H9 (cell line): ENCODE measurements around the gene FEZF2. TPM values are rescaled to one million over a fixed set of nuclear protein-coding genes. Genes with fewer than 3 reads are reported as not detected.
A peak's percentile ranks its signal among the peaks of the same experiment; 100 is the strongest.

Source experiments
- DNase-seq: peaks from one replicate; pipeline ENCODE4 v3.0.0-alpha.2; 2017
- H2AFZ ChIP-seq: one replicate; pipeline ENCODE4 v1.6.1; 2013; ENCODE audit warnings: mild to moderate bottlenecking, low read length, control low read depth, moderate library complexity
- H2AK5ac ChIP-seq: 2 replicates; pipeline ENCODE4 v1.6.1; 2013; ENCODE audit warnings: low read length, control low read depth, mixed read lengths; ENCODE audit not compliant: insufficient read length
- H2BK120ac ChIP-seq: one replicate; pipeline ENCODE4 v1.6.1; 2013; ENCODE audit warnings: low read depth, mild to moderate bottlenecking, low read length, control low read depth, inconsistent platforms; ENCODE audit not compliant: poor library complexity, severe bottlenecking
- H2BK12ac ChIP-seq: 2 replicates; pipeline ENCODE4 v1.6.1; 2013; ENCODE audit warnings: low read length, control low read depth, mixed read lengths, low read depth; ENCODE audit not compliant: insufficient read length
- H2BK15ac ChIP-seq: 2 replicates; pipeline ENCODE4 v1.6.1; 2013; ENCODE audit warnings: low read depth, low read length, control low read depth
- H2BK20ac ChIP-seq: one replicate; pipeline ENCODE4 v1.6.1; 2013; ENCODE audit warnings: low read depth, mild to moderate bottlenecking, low read length, control low read depth, inconsistent platforms; ENCODE audit not compliant: poor library complexity, severe bottlenecking
- H2BK5ac ChIP-seq: 2 replicates; pipeline ENCODE4 v1.6.1; 2013; ENCODE audit warnings: low read length, control low read depth, mixed read lengths; ENCODE audit not compliant: insufficient read length
- H3K14ac ChIP-seq: 2 replicates; pipeline ENCODE4 v1.6.1; 2013; ENCODE audit warnings: low read length, control low read depth; ENCODE audit not compliant: insufficient read depth
- H3K18ac ChIP-seq: 2 replicates; pipeline ENCODE4 v1.6.1; 2013; ENCODE audit warnings: low read depth, mild to moderate bottlenecking, mixed read lengths, low read length, control low read depth; ENCODE audit not compliant: insufficient read length
- H3K23ac ChIP-seq: 2 replicates; pipeline ENCODE4 v1.6.1; 2013; ENCODE audit warnings: low read length, control low read depth, mixed read lengths, low read depth; ENCODE audit not compliant: insufficient read length
- H3K23me2 ChIP-seq: 2 replicates; pipeline ENCODE4 v1.6.1; 2013; ENCODE audit warnings: low read depth, mild to moderate bottlenecking, mixed read lengths, low read length, control low read depth; ENCODE audit not compliant: insufficient read length, poor library complexity, severe bottlenecking
- H3K27ac ChIP-seq: 2 replicates; pipeline ENCODE4 v1.5.1; 2013; ENCODE audit warnings: low read length, control low read depth, mixed read lengths, low read depth; ENCODE audit not compliant: insufficient read length
- H3K27me3 ChIP-seq: 2 replicates; pipeline ENCODE4 v1.6.1; 2013; ENCODE audit warnings: low read length, control low read depth, inconsistent platforms; ENCODE audit not compliant: insufficient read depth
- H3K4ac ChIP-seq: 2 replicates; pipeline ENCODE4 v1.6.1; 2013; ENCODE audit warnings: low read depth, mild to moderate bottlenecking, control low read depth, inconsistent platforms, low read length, moderate library complexity
- H3K4me1 ChIP-seq: 2 replicates; pipeline ENCODE4 v1.6.1; 2013; ENCODE audit warnings: low read length, control low read depth, inconsistent platforms; ENCODE audit not compliant: insufficient read depth
- H3K4me2 ChIP-seq: 2 replicates; pipeline ENCODE4 v1.6.1; 2013; ENCODE audit warnings: low read length, control low read depth, mixed read lengths; ENCODE audit not compliant: insufficient read length, insufficient read depth
- H3K56ac ChIP-seq: 2 replicates; pipeline ENCODE4 v1.6.1; 2013; ENCODE audit warnings: low read depth, mild to moderate bottlenecking, mixed read lengths, low read length, control low read depth; ENCODE audit not compliant: insufficient read length
- H3K79me1 ChIP-seq: 2 replicates; pipeline ENCODE4 v1.6.1; 2013; ENCODE audit warnings: low read depth, mild to moderate bottlenecking, moderate library complexity, low read length, control low read depth, inconsistent platforms; ENCODE audit not compliant: insufficient read depth, poor library complexity, severe bottlenecking
- H3K79me2 ChIP-seq: 2 replicates; pipeline ENCODE4 v1.6.1; 2013; ENCODE audit warnings: low read length, control low read depth, inconsistent platforms; ENCODE audit not compliant: insufficient read depth
- H3K9ac ChIP-seq: 2 replicates; pipeline ENCODE4 v1.6.1; 2013; ENCODE audit warnings: low read length, control low read depth, mixed read lengths; ENCODE audit not compliant: insufficient read length; ENCODE audit errors: extremely low read depth
- H3K9me3 ChIP-seq: one replicate; pipeline ENCODE4 v1.6.1; 2013; ENCODE audit warnings: low read depth, low read length, inconsistent platforms; ENCODE audit not compliant: control insufficient read depth
- H3T11ph ChIP-seq: one replicate; pipeline ENCODE4 v1.6.1; 2013; ENCODE audit warnings: mild to moderate bottlenecking, low read length, control low read depth, inconsistent platforms
- H4K20me1 ChIP-seq: one replicate; pipeline ENCODE4 v1.6.1; 2013; ENCODE audit not compliant: control insufficient read depth, insufficient read length, insufficient read depth
- H4K5ac ChIP-seq: 2 replicates; pipeline ENCODE4 v1.6.1; 2013; ENCODE audit warnings: low read depth, mild to moderate bottlenecking, mixed read lengths, low read length, control low read depth; ENCODE audit not compliant: insufficient read length
- H4K8ac ChIP-seq: replicated peaks from 2 replicates; pipeline ENCODE4 v1.6.1; 2013; ENCODE audit warnings: low read length, control low read depth, mixed read lengths, low read depth; ENCODE audit not compliant: insufficient read length
- H4K91ac ChIP-seq: 2 replicates; pipeline ENCODE4 v1.6.1; 2013; ENCODE audit warnings: low read depth, mild to moderate bottlenecking, moderate library complexity, mixed read lengths, low read length, control low read depth; ENCODE audit not compliant: insufficient read length
- H3K27ac Mint-ChIP-seq, 3 experiments: 2 replicates in 2 of 3; 3 replicates in 1 of 3; pipeline ENCODE4 v1.8.0; 2020 to 2021; ENCODE audit warnings: mixed read lengths in 3 of 3, mild to moderate bottlenecking in 1 of 3, moderate library complexity in 1 of 3
- H3K27me3 Mint-ChIP-seq: 2 replicates; pipeline ENCODE4 v1.8.0; 2021; ENCODE audit warnings: low read depth, mild to moderate bottlenecking, moderate library complexity, mixed read lengths
- H3K36me3 Mint-ChIP-seq, 3 experiments: 2 replicates in 2 of 3; 3 replicates in 1 of 3; pipeline ENCODE4 v1.8.0; 2020 to 2021; ENCODE audit warnings: low read depth in 3 of 3, mixed read lengths in 3 of 3; ENCODE audit not compliant: insufficient read depth in 1 of 3
- H3K4me1 Mint-ChIP-seq, 2 experiments: 2 replicates each; pipeline ENCODE4 v1.8.0; 2020; ENCODE audit warnings: mixed read lengths in 2 of 2
- H3K4me3 Mint-ChIP-seq, 2 experiments: 2 replicates in 1 of 2; 3 replicates in 1 of 2; pipeline ENCODE4 v1.8.0; 2020 to 2021; ENCODE audit warnings: mild to moderate bottlenecking in 2 of 2, mixed read lengths in 2 of 2, moderate library complexity in 1 of 2
- H3K9me3 Mint-ChIP-seq, 2 experiments: 2 replicates in 1 of 2; 3 replicates in 1 of 2; pipeline ENCODE4 v1.8.0; 2020; ENCODE audit warnings: mild to moderate bottlenecking in 2 of 2, mixed read lengths in 2 of 2, moderate library complexity in 1 of 2
- WGBS: extraction: QIAGEN DNeasy Blood & Tissue Kit; methylation state at CpG from one replicate; pipeline ENCODE4 v1.1.7; 2013; ENCODE audit warnings: missing lambda C conversion rate, low lambda C conversion rate, mixed read lengths; ENCODE audit not compliant: insufficient read length; ENCODE audit errors: extremely low coverage; 5-methylcytosine and 5-hydroxymethylcytosine counted together
- total RNA-seq: library from RNA; stranded (reverse); gene quantifications from 2 replicates; pipeline ENCODE4 v1.2.1, GENCODE V29; 2021
- TF ChIP-seq, protein P1 (sequence below): fragments of 200-600 bp; sonication (generic); conservative IDR thresholded peaks from 3 replicates; pipeline ENCODE4 v1.8.0; 2021; ENCODE audit warnings: antibody characterized with exemption, mild to moderate bottlenecking

Gene FEZF2
- total RNA-seq, 1 experiment from 2014 or later, result 0.11 TPM

GRCh38 chr3:62332835-62333244 lies 40.5 kb downstream of the FEZF2 start:
- no peak overlapping the region for H2AFZ ChIP-seq
- H2BK120ac ChIP-seq, result no peak overlapping the region
- H4K91ac ChIP-seq, result no peak overlapping the region
- H3K4ac ChIP-seq, result no peak overlapping the region
- no peak overlapping the region for H3K9ac ChIP-seq
- no peaks in the 10 kb centered on the region for H3K27me3 ChIP-seq
- no peak overlapping the region for H2AK5ac ChIP-seq
- no peak overlapping the region for H3K23ac ChIP-seq
- H3K4me1 Mint-ChIP-seq, result peaks cover 8 to 17% of the 10 kb centered on the region in 2 experiments
- TF ChIP-seq, protein P1, sequence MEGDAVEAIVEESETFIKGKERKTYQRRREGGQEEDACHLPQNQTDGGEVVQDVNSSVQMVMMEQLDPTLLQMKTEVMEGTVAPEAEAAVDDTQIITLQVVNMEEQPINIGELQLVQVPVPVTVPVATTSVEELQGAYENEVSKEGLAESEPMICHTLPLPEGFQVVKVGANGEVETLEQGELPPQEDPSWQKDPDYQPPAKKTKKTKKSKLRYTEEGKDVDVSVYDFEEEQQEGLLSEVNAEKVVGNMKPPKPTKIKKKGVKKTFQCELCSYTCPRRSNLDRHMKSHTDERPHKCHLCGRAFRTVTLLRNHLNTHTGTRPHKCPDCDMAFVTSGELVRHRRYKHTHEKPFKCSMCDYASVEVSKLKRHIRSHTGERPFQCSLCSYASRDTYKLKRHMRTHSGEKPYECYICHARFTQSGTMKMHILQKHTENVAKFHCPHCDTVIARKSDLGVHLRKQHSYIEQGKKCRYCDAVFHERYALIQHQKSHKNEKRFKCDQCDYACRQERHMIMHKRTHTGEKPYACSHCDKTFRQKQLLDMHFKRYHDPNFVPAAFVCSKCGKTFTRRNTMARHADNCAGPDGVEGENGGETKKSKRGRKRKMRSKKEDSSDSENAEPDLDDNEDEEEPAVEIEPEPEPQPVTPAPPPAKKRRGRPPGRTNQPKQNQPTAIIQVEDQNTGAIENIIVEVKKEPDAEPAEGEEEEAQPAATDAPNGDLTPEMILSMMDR, result peak; percentile 84
- H3K79me2 ChIP-seq, result no peaks in the 10 kb centered on the region
- no peak overlapping the region for H4K5ac ChIP-seq
- H3K4me1 ChIP-seq, result no peaks in the 10 kb centered on the region
- H3K27ac Mint-ChIP-seq, result no peak overlapping the region
- no peak overlapping the region for H3K4me2 ChIP-seq
- H3K14ac ChIP-seq, result no peak overlapping the region
- no peak overlapping the region for H4K8ac ChIP-seq
- H3K4me3 Mint-ChIP-seq, result no peak overlapping the region
- H3K79me1 ChIP-seq, result no peaks in the 10 kb centered on the region
- H3T11ph ChIP-seq, result no peak overlapping the region
- DNase-seq, result no peak
- H3K36me3 Mint-ChIP-seq, result no peaks in the 10 kb centered on the region
- no peak overlapping the region for H2BK20ac ChIP-seq
- no peak overlapping the region for H3K56ac ChIP-seq
- WGBS, result no CpG with 5 or more reads among the region's 2 CpGs
- H4K20me1 ChIP-seq, result no peaks in the 10 kb centered on the region
- H2BK15ac ChIP-seq, result no peak overlapping the region
- no peak overlapping the region for H3K18ac ChIP-seq
- H3K27me3 Mint-ChIP-seq, result peaks cover 2% of the 10 kb centered on the region; the same call in 1 of the 2 replicates
- H2BK12ac ChIP-seq, result no peak overlapping the region
- no peaks in the 10 kb centered on the region for H3K9me3 Mint-ChIP-seq
- no peaks in the 10 kb centered on the region for H3K23me2 ChIP-seq
- H3K27ac ChIP-seq, result no peak overlapping the region
- no peak overlapping the region for H2BK5ac ChIP-seq
- no peaks in the 10 kb centered on the region for H3K9me3 ChIP-seq
